T-cell (primary cell): Measurements from ENCODE around the gene GLIS2. TPM values are rescaled to one million over a fixed set of nuclear protein-coding genes. Genes with fewer than 3 reads are reported as not detected.

Experiments used
- ATAC-seq, 4 experiments: fragments of 200-7000 bp in 3 of 4; fragments of 150-1000 bp in 1 of 4; cut with Tn5 transposase; replicated peaks in 1 of 4; 1 replicate in 3 of 4; 2 replicates in 1 of 4; pipeline ENCODE4 v1.10.0; 2021; ENCODE audit warnings: moderate library complexity in 3 of 4, mild to moderate bottlenecking in 2 of 4, moderate number of reproducible peaks in 1 of 4
- CTCF ChIA-PET, 2 donors: fragments of 300-600 bp; sonication (Branson Sonifier 250); formaldehyde crosslinking; loops; one replicate each; lab custom pipeline; 2022; ENCODE audit warnings: antibody characterized with exemption in 2 of 2; lab: Charles Lee
- POLR2A ChIA-PET, 2 donors: fragments of 300-600 bp; sonication (Branson Sonifier 250); formaldehyde crosslinking; loops; one replicate each; lab custom pipeline; 2022; ENCODE audit warnings: antibody characterized with exemption in 2 of 2; lab: Charles Lee
- DNase-seq, 35 experiments: peaks; one replicate each; pipeline versions ENCODE4 v3.0.0 to v3.0.0-alpha.2; 2013 to 2023
- H3K27ac ChIP-seq: one replicate; pipeline ENCODE4 v1.5.1; 2013; ENCODE audit warnings: low read length
- H3K27me3 ChIP-seq, 2 experiments: replicated peaks in 1 of 2; 1 replicate in 1 of 2; 2 replicates in 1 of 2; pipeline versions ENCODE4 v1.6.1 to v1.7.0; 2013; ENCODE audit warnings: low read length in 1 of 2, mixed read lengths in 1 of 2; ENCODE audit not compliant: control insufficient read depth in 2 of 2, insufficient read depth in 2 of 2; ENCODE audit errors: extremely low read depth in 1 of 2
- H3K36me3 ChIP-seq, 2 donors: 1 replicate in 1 of 2; 2 replicates in 1 of 2; pipeline versions ENCODE4 v1.6.1 to v1.7.0; 2013; ENCODE audit warnings: low read length in 1 of 2; ENCODE audit not compliant: control insufficient read depth in 2 of 2, insufficient read depth in 1 of 2; ENCODE audit errors: extremely low read depth in 1 of 2
- H3K4me1 ChIP-seq, 2 experiments: 1 replicate in 1 of 2; 2 replicates in 1 of 2; pipeline versions ENCODE4 v1.6.1 to v1.7.0; 2013; ENCODE audit warnings: low read length in 2 of 2, mixed read lengths in 1 of 2; ENCODE audit not compliant: insufficient read depth in 2 of 2, control insufficient read depth in 1 of 2; ENCODE audit errors: extremely low read depth in 1 of 2
- H3K4me3 ChIP-seq, 2 donors: 1 replicate in 1 of 2; 2 replicates in 1 of 2; pipeline versions ENCODE4 v1.5.1 to v1.7.0; 2013; ENCODE audit warnings: mild to moderate bottlenecking in 2 of 2, low read length in 1 of 2, moderate library complexity in 1 of 2; ENCODE audit not compliant: control insufficient read depth in 1 of 2; ENCODE audit errors: extremely low read depth in 1 of 2
- H3K9me3 ChIP-seq: 2 replicates; pipeline ENCODE4 v1.7.0; 2013
- H3K27ac Mint-ChIP-seq, 2 donors: one replicate each; pipeline ENCODE4 v1.8.0; 2020 to 2021; ENCODE audit warnings: mild to moderate bottlenecking in 2 of 2, mixed read lengths in 2 of 2
- H3K27me3 Mint-ChIP-seq, 2 donors: one replicate each; pipeline ENCODE4 v1.8.0; 2021 to 2022; ENCODE audit warnings: mixed read lengths in 2 of 2
- H3K36me3 Mint-ChIP-seq: one replicate; pipeline ENCODE4 v1.8.0; 2021; ENCODE audit warnings: mixed read lengths
- H3K4me1 Mint-ChIP-seq, 3 donors: one replicate each; pipeline ENCODE4 v1.8.0; 2020 to 2022; ENCODE audit warnings: mixed read lengths in 3 of 3, mild to moderate bottlenecking in 1 of 3
- H3K4me3 Mint-ChIP-seq, 3 donors: one replicate each; pipeline ENCODE4 v1.8.0; 2020 to 2022; ENCODE audit warnings: mild to moderate bottlenecking in 3 of 3, mixed read lengths in 3 of 3, moderate library complexity in 3 of 3
- H3K9me3 Mint-ChIP-seq, 3 donors: one replicate each; pipeline ENCODE4 v1.8.0; 2020 to 2022; ENCODE audit warnings: mixed read lengths in 3 of 3
- whole genome bisulfite sequencing: methylation state at CpG from one replicate; pipeline ENCODE4 v1.1.5; 2013; ENCODE audit warnings: missing lambda C conversion rate; ENCODE audit not compliant: insufficient coverage; 5-methylcytosine and 5-hydroxymethylcytosine counted together
- total RNA-seq, 35 experiments: library from RNA in 6 of 35; stranded (reverse) in 6 of 35; fragments of 120-200 nt in 1 of 35; gene quantifications; one replicate each; pipeline versions ENCODE4 v1.2.1 to v1.2.4 and lab custom pipeline; 2013 to 2026

The GLIS2 gene
- total RNA-seq, 5 donors from 2014 or later (not counting 1 experiment from before 2014, with no cell fraction given), result 0.18 to 0.20 (median 0.19) TPM; not detected in 2

DNA sequence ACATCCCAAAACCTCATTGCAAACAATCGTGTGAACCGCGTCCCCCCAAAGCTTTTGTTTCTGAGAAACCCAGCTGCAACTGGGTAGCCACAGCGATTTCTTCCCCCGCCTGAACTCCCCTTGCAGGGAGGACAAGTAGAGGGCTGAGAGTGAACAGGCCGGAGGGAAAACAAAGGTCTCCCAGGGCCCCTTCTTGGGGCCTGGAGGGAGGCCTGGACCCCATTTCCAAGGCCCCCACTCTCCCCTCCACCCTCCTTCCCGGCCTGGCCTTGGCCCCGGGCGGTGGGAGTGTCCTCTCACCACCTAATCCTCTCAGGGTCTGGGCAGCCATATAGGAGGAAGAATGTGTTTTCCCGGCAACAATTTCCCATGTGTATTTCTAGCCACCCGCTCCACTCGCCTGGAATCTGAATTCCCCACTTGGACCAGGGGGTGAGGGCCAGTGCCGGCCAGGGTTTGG lies 2.6 kb downstream of the GLIS2 start:
- no peak overlapping the region for H3K4me3 ChIP-seq
- POLR2A ChIA-PET, result no interaction called here
- WGBS, result 97% methylated on average over 5 of the region's 13 CpGs
- H3K27me3 ChIP-seq, result peaks cover 7 to 60% of the 10 kb centered on the region in 2 experiments
- DNase-seq (no peak), ATAC-seq (no peak)
- CTCF ChIA-PET, result interaction anchor here in 1 of 2 donors (0.5 kb wide), 1 partner anchor 10 kb away, joined by 5 read pairs; no protein-coding TSS in a partner anchor
- H3K9me3 Mint-ChIP-seq, result no peaks in the 10 kb centered on the region
- H3K4me3 Mint-ChIP-seq, result peak overlapping the region in 1 of 3 donors; percentile 48
- no peaks in the 10 kb centered on the region for H3K36me3 ChIP-seq
- H3K27ac ChIP-seq, result no peak overlapping the region
- no peaks in the 10 kb centered on the region for H3K36me3 Mint-ChIP-seq
- peaks cover 10 to 13% of the 10 kb centered on the region in 2 donors for H3K27me3 Mint-ChIP-seq
- H3K4me1 ChIP-seq, result peaks cover 0 to 43% of the 10 kb centered on the region in 2 experiments
- H3K9me3 ChIP-seq, result no peaks in the 10 kb centered on the region
- peaks cover 12 to 17% (median 16%) of the 10 kb centered on the region in 3 donors for H3K4me1 Mint-ChIP-seq
- H3K27ac Mint-ChIP-seq, result no peak overlapping the region

DNA sequence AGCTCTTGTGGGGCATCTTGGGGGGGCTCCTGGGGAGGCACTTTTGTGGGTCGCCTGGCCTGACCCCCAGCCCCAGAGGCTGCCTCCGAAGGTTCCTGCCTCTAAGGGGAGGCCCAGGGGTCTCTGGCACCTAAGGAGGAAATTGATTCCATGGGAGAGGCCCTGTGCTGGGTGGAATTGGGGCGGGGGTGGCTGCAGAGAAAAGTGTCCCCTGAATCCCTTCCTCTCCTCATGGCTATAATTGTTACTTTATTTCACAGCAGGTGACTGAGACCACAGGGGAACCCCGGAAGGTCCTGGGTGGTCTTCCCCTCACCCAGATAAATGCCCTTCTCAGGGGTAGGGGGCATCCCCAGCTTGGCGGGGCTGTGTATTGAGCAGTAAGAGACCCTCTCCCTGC lies 3.1 kb downstream of the GLIS2 start:
- Histone ChIP-seq H3K27me3 (peaks cover 7 to 56% of the 10 kb centered on the region in 2 experiments), H3K36me3 (no peaks in the 10 kb centered on the region), H3K4me3 (no peak overlapping the region), H3K9me3 (no peaks in the 10 kb centered on the region), H3K4me1 (peaks cover 0 to 38% of the 10 kb centered on the region in 2 experiments), H3K27ac (no peak overlapping the region)
- CTCF ChIA-PET, result interaction anchor here in 1 of 2 donors (0.5 kb wide), 1 partner anchor 11 kb away, joined by 5 read pairs; no protein-coding TSS in a partner anchor
- Mint-ChIP-seq H3K9me3 (no peaks in the 10 kb centered on the region), H3K27me3 (peaks cover 10 to 13% of the 10 kb centered on the region in 2 donors), H3K4me3 (no peak overlapping the region), H3K36me3 (no peaks in the 10 kb centered on the region), H3K4me1 (peaks cover 11 to 16% (median 15%) of the 10 kb centered on the region in 3 donors), H3K27ac (no peak overlapping the region)
- DNase-seq (no peak), ATAC-seq (no peak)
- POLR2A ChIA-PET, result no interaction called here
- WGBS, result no CpG with 5 or more reads among the region's 5 CpGs

DNA sequence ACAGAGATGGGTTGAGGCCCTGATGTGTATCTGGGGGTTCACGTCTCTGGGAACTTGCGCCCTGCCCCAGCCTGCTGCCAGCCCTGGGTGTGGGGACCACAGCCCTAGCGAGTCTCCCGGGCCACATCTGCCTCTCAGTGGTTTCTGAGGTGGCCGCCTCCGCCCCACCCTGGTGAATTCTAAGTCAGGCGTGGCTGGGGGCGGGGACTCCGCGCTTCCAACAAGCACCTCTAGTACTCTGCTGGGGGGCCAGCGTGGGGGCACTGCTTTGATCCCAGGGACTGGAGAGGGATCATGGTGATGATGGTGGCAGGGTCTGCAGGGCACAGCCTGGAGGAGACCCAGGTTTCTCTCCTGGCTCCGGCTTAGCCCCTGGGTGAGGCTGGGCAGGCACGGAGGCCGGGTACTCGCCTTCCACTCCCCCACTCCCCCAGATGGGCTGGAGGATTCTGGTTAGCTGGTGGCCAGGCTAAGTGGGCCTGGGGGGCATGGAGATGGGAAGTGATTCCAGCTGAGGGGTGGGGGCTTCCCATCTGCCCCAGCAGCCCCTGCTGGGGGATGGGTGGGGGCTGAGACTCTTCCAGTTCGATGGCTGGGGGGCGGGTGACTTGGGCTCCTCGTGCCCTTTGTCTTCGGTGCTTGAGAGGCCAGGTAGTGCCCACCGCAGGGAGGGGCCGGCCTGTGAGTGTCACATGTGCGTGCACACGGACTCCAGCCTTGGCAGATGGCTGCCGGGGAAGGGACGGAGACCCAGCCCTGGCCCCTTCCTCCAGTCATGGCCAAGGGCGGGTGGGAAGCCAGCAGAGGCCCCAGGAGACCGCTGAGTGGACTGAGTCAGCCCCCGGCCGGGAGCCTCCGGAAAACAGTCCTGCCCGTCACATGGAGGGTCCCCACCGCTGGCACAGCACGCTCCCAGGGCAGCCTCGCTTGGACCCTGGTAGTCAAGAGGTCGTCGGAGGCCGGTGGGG lies 3.9 kb downstream of the GLIS2 start:
- Mint-ChIP-seq H3K4me1 (peaks cover 3 to 8% (median 7%) of the 10 kb centered on the region in 3 donors), H3K27ac (no peak overlapping the region), H3K4me3 (no peak overlapping the region), H3K36me3 (no peaks in the 10 kb centered on the region), H3K9me3 (no peaks in the 10 kb centered on the region), H3K27me3 (peaks cover 2 to 5% of the 10 kb centered on the region in 2 donors)
- Histone ChIP-seq H3K4me3 (no peak overlapping the region), H3K9me3 (no peaks in the 10 kb centered on the region), H3K36me3 (no peaks in the 10 kb centered on the region), H3K4me1 (peaks cover 0 to 31% of the 10 kb centered on the region in 2 experiments), H3K27me3 (peaks cover 0 to 48% of the 10 kb centered on the region in 2 experiments), H3K27ac (no peak overlapping the region)
- ChIA-PET CTCF (no interaction called here), POLR2A (interaction anchor here in 1 of 2 donors (0.7 kb wide), 1 partner anchor 67 kb away, joined by 12 read pairs; no protein-coding TSS in a partner anchor)
- peak in 30 of 35 experiments; percentile 25 to 72 (median 44) for DNase-seq
- ATAC-seq, result peak; percentile 24 to 67 (median 38)
- 61% methylated on average over 31 of the region's 37 CpGs for WGBS

DNA sequence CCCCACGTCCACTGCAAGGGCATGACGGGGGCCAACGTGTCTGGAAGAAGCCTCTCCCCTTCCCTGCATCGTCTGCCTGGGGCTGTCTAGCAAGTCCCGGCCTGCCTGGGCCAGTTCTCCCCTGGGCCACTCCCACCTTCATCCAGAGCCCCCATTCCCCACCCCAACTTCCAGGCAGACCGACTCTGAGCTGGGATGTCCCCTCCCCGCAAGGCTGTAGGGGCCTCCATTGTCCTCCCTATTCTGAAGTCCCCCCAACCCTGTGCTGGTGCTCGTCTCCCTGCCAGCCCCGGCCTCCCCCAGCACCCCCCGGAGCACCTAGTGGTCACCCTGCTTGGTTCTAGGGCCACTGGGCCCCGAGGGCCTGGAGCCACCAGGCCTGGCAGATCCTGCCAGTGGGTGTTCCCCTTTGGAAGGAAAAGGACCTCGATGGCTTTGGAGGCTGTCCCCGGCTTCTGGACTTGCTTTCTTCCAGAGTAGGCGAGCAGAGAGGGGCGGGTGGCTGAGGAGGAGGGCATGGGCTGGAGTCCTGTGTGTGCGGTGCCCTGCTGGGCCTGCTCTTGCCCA lies 4.8 kb downstream of the GLIS2 start:
- Mint-ChIP-seq H3K27ac (no peak overlapping the region), H3K9me3 (no peaks in the 10 kb centered on the region), H3K4me3 (no peak overlapping the region), H3K36me3 (no peaks in the 10 kb centered on the region), H3K4me1 (peaks cover 0 to 5% (median 4%) of the 10 kb centered on the region in 3 donors), H3K27me3 (peaks cover 0 to 2% of the 10 kb centered on the region in 2 donors)
- Histone ChIP-seq H3K27me3 (peaks cover 0 to 47% of the 10 kb centered on the region in 2 experiments), H3K36me3 (no peaks in the 10 kb centered on the region), H3K4me3 (no peak overlapping the region), H3K27ac (no peak overlapping the region), H3K4me1 (peaks cover 0 to 26% of the 10 kb centered on the region in 2 experiments), H3K9me3 (no peaks in the 10 kb centered on the region)
- WGBS, result 81% methylated on average over 10 of the region's 16 CpGs
- ChIA-PET POLR2A (no interaction called here), CTCF (no interaction called here)
- DNase-seq, result no peak
- ATAC-seq, result no peak

DNA sequence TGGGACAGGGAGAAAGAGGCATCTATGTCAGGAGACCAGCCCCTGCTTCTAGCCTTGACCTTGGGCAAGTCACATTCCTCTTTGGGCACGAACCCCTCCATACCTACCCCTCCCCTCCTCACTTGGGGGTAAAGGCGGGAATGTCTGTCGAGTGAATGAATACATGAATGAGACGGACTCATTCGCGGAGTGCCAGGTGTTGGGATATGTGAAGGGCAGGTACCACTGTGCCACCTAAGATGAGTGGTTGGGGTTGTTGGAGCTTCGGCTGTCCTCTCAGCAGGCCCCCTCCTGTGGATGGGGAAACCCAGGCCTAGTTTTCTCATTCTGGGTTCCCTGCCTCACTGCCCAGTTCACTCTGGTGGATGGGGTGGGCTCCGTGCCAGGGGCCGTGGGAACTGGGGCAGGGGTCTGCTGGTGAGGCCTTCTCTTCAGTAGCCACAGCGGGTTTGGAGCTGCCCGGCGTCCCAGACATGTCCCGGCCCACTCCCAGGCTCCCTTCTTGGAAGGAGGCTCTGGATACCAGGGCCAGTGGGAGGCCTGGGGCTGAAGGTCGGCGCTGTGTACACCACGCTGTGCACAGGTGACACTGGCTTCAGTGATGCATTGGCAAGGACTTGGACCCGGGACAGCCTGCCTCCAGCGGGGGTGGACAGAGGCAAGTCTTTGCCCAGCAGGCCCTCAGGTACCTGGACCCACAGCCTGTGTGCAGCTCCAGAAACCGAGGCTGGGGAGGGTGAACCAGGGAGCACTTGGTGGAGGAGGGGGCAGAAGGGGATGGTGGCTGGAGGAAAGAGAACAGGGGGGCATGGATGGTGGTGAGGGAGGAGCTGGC lies 5.6 kb downstream of the GLIS2 start:
- Mint-ChIP-seq H3K27ac (no peak overlapping the region), H3K4me1 (peaks cover 0 to 5% (median 4%) of the 10 kb centered on the region in 3 donors), H3K36me3 (no peaks in the 10 kb centered on the region), H3K9me3 (no peaks in the 10 kb centered on the region), H3K27me3 (peaks cover 0 to 2% of the 10 kb centered on the region in 2 donors), H3K4me3 (no peak overlapping the region)
- 87% methylated on average over 11 of the region's 19 CpGs for WGBS
- no peak for DNase-seq
- H3K27me3 ChIP-seq, result peaks cover 0 to 48% of the 10 kb centered on the region in 2 experiments
- ATAC-seq, result no peak
- POLR2A ChIA-PET, result no interaction called here
- H3K9me3 ChIP-seq, result no peaks in the 10 kb centered on the region
- peaks cover 0 to 23% of the 10 kb centered on the region in 2 experiments for H3K4me1 ChIP-seq
- CTCF ChIA-PET, result no interaction called here
- H3K27ac ChIP-seq, result no peak overlapping the region
- no peak overlapping the region for H3K4me3 ChIP-seq
- no peaks in the 10 kb centered on the region for H3K36me3 ChIP-seq
